Endothelial cell of umbilical vein (primary cell): ENCODE measurements around the gene ADGRL3.

Source experiments
- POLR2AphosphoS5 ChIP-seq: IDR thresholded peaks from 2 replicates; pipeline ENCODE4 v1.6.1; 2012; ENCODE audit warnings: low read depth, mild to moderate bottlenecking, control low read depth, low read length, moderate library complexity; ENCODE audit not compliant: insufficient read depth
- TF ChIP-seq, protein P1 (sequence below), 2 donors: IDR thresholded peaks; 1 replicate in 1 of 2; 2 replicates in 1 of 2; pipeline ENCODE4 v1.5.1; 2011; ENCODE audit warnings: low read length in 2 of 2, mild to moderate bottlenecking in 2 of 2, moderate library complexity in 2 of 2, control low read depth in 1 of 2, inconsistent platforms in 1 of 2, low read depth in 1 of 2; ENCODE audit not compliant: insufficient read depth in 1 of 2; ENCODE audit errors: extremely low read depth in 1 of 2

DNA sequence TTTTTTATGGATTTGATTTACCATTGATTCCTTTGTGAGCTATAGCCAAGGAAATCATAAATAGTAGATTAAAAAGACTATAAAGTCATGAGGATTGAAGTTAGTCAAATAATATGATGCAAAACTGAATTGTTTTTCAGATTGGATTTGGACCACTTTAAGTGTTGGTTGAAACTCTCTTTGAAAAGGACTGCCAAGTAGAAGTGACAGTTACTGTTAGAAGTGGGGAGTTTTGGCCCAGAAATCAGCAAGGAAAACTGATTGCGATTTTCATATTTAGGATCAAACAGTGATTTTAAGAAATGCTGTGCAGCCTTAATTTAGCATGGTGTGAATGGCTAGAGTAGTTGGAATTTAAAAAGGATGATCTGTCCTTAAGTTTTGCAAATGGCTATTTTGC lies 4.9 kb downstream of the ADGRL3 start:
- TF ChIP-seq, protein P1, sequence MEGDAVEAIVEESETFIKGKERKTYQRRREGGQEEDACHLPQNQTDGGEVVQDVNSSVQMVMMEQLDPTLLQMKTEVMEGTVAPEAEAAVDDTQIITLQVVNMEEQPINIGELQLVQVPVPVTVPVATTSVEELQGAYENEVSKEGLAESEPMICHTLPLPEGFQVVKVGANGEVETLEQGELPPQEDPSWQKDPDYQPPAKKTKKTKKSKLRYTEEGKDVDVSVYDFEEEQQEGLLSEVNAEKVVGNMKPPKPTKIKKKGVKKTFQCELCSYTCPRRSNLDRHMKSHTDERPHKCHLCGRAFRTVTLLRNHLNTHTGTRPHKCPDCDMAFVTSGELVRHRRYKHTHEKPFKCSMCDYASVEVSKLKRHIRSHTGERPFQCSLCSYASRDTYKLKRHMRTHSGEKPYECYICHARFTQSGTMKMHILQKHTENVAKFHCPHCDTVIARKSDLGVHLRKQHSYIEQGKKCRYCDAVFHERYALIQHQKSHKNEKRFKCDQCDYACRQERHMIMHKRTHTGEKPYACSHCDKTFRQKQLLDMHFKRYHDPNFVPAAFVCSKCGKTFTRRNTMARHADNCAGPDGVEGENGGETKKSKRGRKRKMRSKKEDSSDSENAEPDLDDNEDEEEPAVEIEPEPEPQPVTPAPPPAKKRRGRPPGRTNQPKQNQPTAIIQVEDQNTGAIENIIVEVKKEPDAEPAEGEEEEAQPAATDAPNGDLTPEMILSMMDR (IDR thresholded peaks at IDR 0.05; ENCODE audit: extremely low read depth in 1 of 2, insufficient read depth in 1 of 2, low read depth in 1 of 2, low read length in 2 of 2) = no peak
- no peak for TF ChIP-seq POLR2AphosphoS5
